AG09319 (cell line): ENCODE results near the gene SEMA3A.

Experiments used
- DNase-seq: peaks from one replicate; pipeline ENCODE4 v3.0.0-alpha.2; 2010; ENCODE audit warnings: low read depth; ENCODE audit errors: extremely low read depth
- CTCF ChIP-seq: IDR thresholded peaks from 2 replicates; pipeline ENCODE4 v1.5.1; 2011; ENCODE audit warnings: low read depth, mild to moderate bottlenecking, inconsistent platforms, low read length, moderate library complexity

Gene SEMA3A

GRCh38 chr7:83921271-83921940 lies 273.2 kb downstream of the SEMA3A start:
- no peak for DNase-seq
- TF ChIP-seq CTCF = no peak

GRCh38 chr7:83918142-83918541 lies 276.4 kb downstream of the SEMA3A start:
- TF ChIP-seq CTCF = no peak

GRCh38 chr7:83913174-83913573 lies 281.4 kb downstream of the SEMA3A start:
- no peak for TF ChIP-seq CTCF
- DNase-seq = no peak

More at GRCh38 chr7:83918142-83918541, 276.4 kb downstream of the SEMA3A start:
- no peak for DNase-seq

- no peak for TF ChIP-seq CTCF
- DNase-seq = no peak
Measured at GRCh38 chr7:83908526-83908925, 286.1 kb downstream of the SEMA3A start.
